Osteoblast (primary cell): ENCODE results near the gene MYH10. TPM values are rescaled to one million over a fixed set of nuclear protein-coding genes. Genes with fewer than 3 reads are reported as not detected.
A peak's percentile ranks its signal among the peaks of the same experiment; 100 is the strongest.

ENCODE experiments used
- DNase-seq: peaks from one replicate; pipeline ENCODE4 v3.0.0; 2011; ENCODE audit warnings: low spot score, mixed read lengths; ENCODE audit not compliant: insufficient read length; ENCODE audit errors: missing footprints
- H2AFZ ChIP-seq: 2 replicates; pipeline ENCODE4 v1.6.0; 2011; ENCODE audit warnings: mild to moderate bottlenecking, low read length
- H3K27ac ChIP-seq: 2 replicates; pipeline ENCODE4 v1.5.1; 2011; ENCODE audit warnings: mild to moderate bottlenecking, low read depth, low read length, moderate library complexity
- H3K27me3 ChIP-seq: 2 replicates; pipeline ENCODE4 v1.6.0; 2012; ENCODE audit warnings: mild to moderate bottlenecking, control low read depth, inconsistent platforms, low read length, moderate library complexity; ENCODE audit not compliant: insufficient read depth
- H3K36me3 ChIP-seq: 2 replicates; pipeline ENCODE4 v1.5.1; 2011; ENCODE audit warnings: mild to moderate bottlenecking, low read length, control low read depth, moderate library complexity; ENCODE audit not compliant: insufficient read depth
- H3K4me1 ChIP-seq: 2 replicates; pipeline ENCODE4 v1.5.1; 2011; ENCODE audit warnings: mild to moderate bottlenecking, low read length, control low read depth, moderate library complexity; ENCODE audit not compliant: insufficient read depth
- H3K4me2 ChIP-seq: 2 replicates; pipeline ENCODE4 v1.6.0; 2011; ENCODE audit warnings: mild to moderate bottlenecking, low read length; ENCODE audit not compliant: insufficient read depth
- H3K4me3 ChIP-seq: fragments of 200-600 bp; sonication (generic); 3 replicates; pipeline ENCODE4 v1.5.1; 2012; ENCODE audit warnings: mild to moderate bottlenecking, low read length, inconsistent platforms; ENCODE audit not compliant: insufficient read depth
- H3K79me2 ChIP-seq: 2 replicates; pipeline ENCODE4 v1.6.0; 2012; ENCODE audit warnings: mild to moderate bottlenecking, low read length, control low read depth, inconsistent platforms; ENCODE audit not compliant: insufficient read depth
- H3K9me3 ChIP-seq: 2 replicates; pipeline ENCODE4 v1.5.1; 2011; ENCODE audit warnings: low read depth, low read length, control low read depth
- H4K20me1 ChIP-seq: 2 replicates; pipeline ENCODE4 v1.6.0; 2012; ENCODE audit warnings: mild to moderate bottlenecking, low read length, control low read depth; ENCODE audit not compliant: insufficient read depth
- total RNA-seq: library from RNA; depleted of rRNA; stranded (reverse); fragments of >200 nt; gene quantifications from 2 replicates; pipeline ENCODE4 v1.2.3, GENCODE V29; 2012
- TF ChIP-seq, protein P1 (sequence below): IDR thresholded peaks from 2 replicates; pipeline ENCODE4 v1.5.1; 2011; ENCODE audit warnings: mild to moderate bottlenecking, low read depth, low read length, moderate library complexity; ENCODE audit errors: extremely low read depth

MYH10 gene
- total RNA-seq, 1 donor: 40.9 TPM

DNA sequence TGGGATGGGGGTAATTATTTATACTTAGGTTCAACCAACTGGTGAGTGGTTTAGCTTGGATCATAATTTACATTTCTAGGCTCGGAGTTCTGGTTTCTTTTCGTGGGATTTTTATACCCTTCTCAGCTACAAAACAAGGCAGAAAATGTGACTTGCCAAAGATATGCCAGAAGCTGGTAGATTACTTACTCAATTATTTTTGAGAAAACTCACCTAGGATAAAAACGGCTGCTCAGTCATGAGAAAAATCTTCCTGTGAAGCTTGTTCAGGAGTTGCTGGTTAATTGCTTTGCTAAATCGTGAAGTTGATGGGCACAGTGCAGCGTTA, 193.7 kb downstream of the MYH10 start:
- Histone ChIP-seq H3K36me3 (peaks cover 26% of the 10 kb centered on the region), H3K4me2 (peak overlapping the region; percentile 85), H3K27ac (peak overlapping the region; percentile 99), H4K20me1 (peaks cover 48% of the 10 kb centered on the region), H3K4me1 (peaks cover 16% of the 10 kb centered on the region), H2AFZ (no peak overlapping the region), H3K79me2 (peaks cover 60% of the 10 kb centered on the region), H3K9me3 (no peaks in the 10 kb centered on the region), H3K27me3 (no peaks in the 10 kb centered on the region), H3K4me3 (peak overlapping the region; percentile 99)
- TF ChIP-seq, protein P1, sequence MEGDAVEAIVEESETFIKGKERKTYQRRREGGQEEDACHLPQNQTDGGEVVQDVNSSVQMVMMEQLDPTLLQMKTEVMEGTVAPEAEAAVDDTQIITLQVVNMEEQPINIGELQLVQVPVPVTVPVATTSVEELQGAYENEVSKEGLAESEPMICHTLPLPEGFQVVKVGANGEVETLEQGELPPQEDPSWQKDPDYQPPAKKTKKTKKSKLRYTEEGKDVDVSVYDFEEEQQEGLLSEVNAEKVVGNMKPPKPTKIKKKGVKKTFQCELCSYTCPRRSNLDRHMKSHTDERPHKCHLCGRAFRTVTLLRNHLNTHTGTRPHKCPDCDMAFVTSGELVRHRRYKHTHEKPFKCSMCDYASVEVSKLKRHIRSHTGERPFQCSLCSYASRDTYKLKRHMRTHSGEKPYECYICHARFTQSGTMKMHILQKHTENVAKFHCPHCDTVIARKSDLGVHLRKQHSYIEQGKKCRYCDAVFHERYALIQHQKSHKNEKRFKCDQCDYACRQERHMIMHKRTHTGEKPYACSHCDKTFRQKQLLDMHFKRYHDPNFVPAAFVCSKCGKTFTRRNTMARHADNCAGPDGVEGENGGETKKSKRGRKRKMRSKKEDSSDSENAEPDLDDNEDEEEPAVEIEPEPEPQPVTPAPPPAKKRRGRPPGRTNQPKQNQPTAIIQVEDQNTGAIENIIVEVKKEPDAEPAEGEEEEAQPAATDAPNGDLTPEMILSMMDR: no peak
- peak; percentile 75 for DNase-seq

DNA sequence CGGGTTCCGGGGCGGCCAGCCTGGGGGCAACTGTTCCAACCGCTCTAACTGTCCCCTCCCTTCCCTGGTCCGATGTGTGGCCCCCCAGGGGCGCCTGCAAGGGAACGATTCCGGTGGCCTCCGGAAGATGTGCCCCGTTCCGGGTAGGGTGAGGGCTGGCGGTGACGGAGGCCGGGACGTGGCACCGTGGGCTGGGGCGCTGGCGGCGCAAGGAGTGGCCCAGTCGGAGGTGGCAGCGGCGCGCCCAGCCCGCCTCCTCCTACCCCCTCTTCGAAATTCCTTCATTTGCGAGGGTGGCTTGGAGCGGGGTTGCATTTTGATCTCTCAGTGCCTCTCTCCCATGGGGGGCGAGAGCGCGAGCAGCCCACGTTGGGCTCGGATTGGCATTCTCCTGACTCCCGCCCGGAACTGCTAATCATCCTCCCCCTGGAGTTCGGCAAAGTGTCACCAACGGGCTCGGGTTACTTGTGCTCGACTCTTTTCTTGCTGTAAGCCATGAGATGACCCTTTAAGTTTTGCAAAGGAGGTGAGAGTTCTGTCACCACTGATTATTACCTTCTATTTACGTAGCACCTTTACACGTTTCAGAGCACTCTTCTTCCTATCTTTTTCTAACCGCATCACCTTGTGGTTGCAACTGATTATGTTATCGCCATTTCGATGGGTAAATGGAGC, 194.2 kb downstream of the MYH10 start:
- peak; percentile 88 for DNase-seq
- H3K36me3 ChIP-seq: peaks cover 26% of the 10 kb centered on the region
- H4K20me1 ChIP-seq: peaks cover 43% of the 10 kb centered on the region
- no peaks in the 10 kb centered on the region for H3K27me3 ChIP-seq
- H3K4me3 ChIP-seq: peak overlapping the region; percentile 99
- TF ChIP-seq, protein P1: no peak
- H3K4me2 ChIP-seq: peak overlapping the region; percentile 85
- peak overlapping the region; percentile 52 for H2AFZ ChIP-seq
- peaks cover 21% of the 10 kb centered on the region for H3K4me1 ChIP-seq
- peak overlapping the region; percentile 99 for H3K27ac ChIP-seq
- no peaks in the 10 kb centered on the region for H3K9me3 ChIP-seq
- peaks cover 55% of the 10 kb centered on the region for H3K79me2 ChIP-seq

DNA sequence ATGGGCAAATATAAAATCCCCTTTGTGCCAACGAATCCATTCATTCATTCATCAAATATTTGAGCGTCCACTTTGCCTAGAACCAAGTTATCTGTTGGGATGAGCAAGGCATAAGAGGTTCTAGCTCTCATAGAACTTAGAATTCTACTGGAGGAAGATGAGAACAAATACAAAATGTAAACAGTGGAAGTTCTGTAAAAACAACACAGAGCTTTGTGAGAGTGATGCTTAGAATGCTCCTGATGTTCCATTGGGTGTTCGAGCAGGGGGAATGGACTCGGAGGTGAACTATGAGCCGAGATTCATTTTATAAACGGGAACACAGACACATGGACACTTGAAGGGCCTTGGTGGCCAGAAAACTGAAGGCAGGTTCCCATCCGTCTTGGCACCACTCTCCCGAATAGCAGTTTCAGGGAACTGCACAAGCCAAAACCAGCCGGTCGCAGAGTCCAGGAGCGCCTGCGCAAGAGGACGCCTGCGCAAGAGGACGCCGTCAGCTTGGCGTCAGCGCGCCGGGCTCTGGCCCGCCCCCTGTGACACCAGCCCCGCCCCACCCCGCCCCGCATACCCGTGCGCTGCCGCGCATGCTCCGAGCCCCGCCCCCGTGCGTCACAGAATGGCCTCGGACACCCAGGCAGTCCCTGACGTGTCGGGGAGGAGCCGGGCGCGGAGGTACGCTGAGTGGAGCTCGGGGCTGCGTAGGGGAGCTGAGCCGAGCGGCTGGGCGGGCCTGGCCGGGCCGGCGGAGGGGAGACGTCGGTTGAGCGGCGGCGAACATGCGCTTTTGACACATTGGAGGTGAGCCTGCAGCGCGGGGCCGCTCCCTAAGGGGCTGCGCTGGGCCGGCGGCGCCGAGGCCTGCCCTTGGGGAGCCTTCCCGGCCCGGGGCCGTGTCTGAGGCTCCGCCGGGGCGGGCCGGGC, 195.0 kb downstream of the MYH10 start, which contains the start of gene NDEL1:
NDEL1 (plus strand) TSS at position 640 of the 924 bp plus-strand sequence. CDS start 8,388 bp downstream, outside the sequence.
- H3K36me3 ChIP-seq: peaks cover 20% of the 10 kb centered on the region
- H3K27ac ChIP-seq: peak within 1 kb of the TSS; percentile 99
- peak within 1 kb of the TSS; percentile 91 for H3K4me2 ChIP-seq
- H4K20me1 ChIP-seq: peaks cover 35% of the 10 kb centered on the region
- peaks cover 47% of the 10 kb centered on the region for H3K79me2 ChIP-seq
- peak within 1 kb of the TSS; percentile 89 for H2AFZ ChIP-seq
- peak within 1 kb of the TSS; percentile 99 for H3K4me3 ChIP-seq
- DNase-seq: peak; percentile 100
- H3K4me1 ChIP-seq: peaks cover 22% of the 10 kb centered on the region
- no peaks in the 10 kb centered on the region for H3K27me3 ChIP-seq
- TF ChIP-seq, protein P1: no peak
- H3K9me3 ChIP-seq: no peaks in the 10 kb centered on the region

DNA sequence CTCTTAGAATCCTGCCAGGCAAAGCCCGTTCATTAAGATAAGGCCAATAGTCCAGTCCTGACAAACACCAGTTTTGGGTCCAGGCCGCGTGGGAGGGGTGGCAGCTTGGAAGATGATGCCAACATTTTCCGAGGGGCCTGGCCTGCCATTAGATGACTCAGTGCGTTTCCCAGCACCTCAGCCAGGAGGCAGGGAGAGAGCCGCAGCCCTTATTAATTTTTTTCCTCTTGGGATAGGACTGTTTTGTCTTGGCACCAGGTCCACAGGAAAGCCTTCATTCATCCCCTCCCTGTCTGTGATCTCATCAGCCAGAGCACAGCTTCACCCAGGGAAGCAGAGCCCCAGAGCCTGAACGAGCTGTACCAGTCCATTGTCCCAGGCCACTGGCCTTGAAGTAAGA, 199.6 kb downstream of the MYH10 start:
- no peaks in the 10 kb centered on the region for H4K20me1 ChIP-seq
- H3K27ac ChIP-seq: peak overlapping the region; percentile 59
- no peaks in the 10 kb centered on the region for H3K36me3 ChIP-seq
- no peaks in the 10 kb centered on the region for H3K9me3 ChIP-seq
- DNase-seq: peak; percentile 91
- H3K4me1 ChIP-seq: peaks cover 13% of the 10 kb centered on the region
- TF ChIP-seq, protein P1: no peak
- H3K79me2 ChIP-seq: peaks cover 2% of the 10 kb centered on the region
- peaks cover 4% of the 10 kb centered on the region for H3K27me3 ChIP-seq
- peak overlapping the region; percentile 77 for H2AFZ ChIP-seq
- no peak overlapping the region for H3K4me3 ChIP-seq
- peak overlapping the region; percentile 41 for H3K4me2 ChIP-seq
